LHCN-M2 (cell line): ENCODE measurements around the gene FDXR. TPM values are rescaled to one million over a fixed set of nuclear protein-coding genes. Genes with fewer than 3 reads are reported as not detected.

Experiments
- DNase-seq: peaks from one replicate; pipeline ENCODE4 v3.0.0-alpha.2; 2012; ENCODE audit warnings: low read depth
- total RNA-seq: library from RNA; depleted of rRNA; stranded (reverse); fragments of >200 nt; gene quantifications from 2 replicates; pipeline ENCODE4 v1.2.3, GENCODE V29; 2014

FDXR gene
- total RNA-seq, 1 experiment from 2014 or later = 39.4 TPM

DNA sequence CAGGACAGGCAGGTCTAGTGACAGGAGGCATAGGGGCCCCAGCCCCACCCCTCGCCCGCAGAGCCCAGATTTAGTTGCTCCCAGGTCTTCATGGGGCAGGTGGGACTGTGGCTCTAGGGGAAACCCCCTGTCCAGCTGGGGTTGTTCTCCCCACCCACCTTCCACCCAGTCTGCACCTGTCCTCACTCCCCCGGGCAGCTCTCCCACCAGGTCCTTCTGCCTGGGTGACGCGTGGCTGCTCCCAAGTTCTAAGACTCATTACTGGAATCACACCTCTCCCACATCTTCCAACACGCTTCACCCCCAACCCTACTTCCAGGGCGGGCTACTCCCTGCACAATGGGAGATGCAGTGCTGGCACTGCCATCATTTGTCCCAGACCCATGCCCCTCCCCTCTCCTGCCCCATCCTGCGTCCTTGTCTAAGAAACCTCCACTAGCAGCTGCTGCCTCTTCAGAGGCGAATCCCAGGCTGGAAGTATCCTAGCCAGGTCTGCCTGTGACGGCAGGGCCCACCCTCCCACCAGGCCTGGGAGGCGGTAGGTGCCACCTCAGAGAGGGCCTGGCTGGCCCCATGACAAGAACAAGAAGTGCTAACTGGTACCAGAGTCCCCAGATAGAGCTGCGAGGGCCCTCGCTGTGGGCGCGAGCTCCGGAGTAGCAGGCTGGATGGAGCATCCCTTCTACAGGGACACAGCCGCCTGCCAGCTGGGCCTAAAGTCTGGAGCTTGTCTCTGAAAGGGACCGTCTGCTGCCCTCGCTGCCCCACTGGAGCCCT lies 35.9 kb downstream of the FDXR start:
- DNase-seq = no peak

DNA sequence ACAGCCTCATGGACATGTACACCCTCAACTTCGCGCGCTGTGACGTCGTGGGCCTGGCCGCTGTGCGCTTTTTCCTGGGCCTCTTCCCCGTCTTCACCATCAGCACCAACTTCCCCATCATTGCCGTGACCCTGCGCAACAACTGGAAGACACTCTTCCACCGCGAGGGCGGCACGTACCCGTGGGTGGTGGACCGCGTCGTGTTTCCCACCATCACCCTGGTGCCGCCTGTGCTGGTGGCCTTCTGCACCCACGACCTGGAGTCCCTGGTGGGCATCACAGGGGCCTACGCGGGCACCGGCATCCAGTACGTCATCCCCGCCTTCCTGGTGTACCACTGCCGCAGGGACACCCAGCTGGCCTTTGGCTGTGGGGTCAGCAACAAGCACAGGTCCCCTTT lies 36.6 kb downstream of the FDXR start:
- no peak for DNase-seq

DNA sequence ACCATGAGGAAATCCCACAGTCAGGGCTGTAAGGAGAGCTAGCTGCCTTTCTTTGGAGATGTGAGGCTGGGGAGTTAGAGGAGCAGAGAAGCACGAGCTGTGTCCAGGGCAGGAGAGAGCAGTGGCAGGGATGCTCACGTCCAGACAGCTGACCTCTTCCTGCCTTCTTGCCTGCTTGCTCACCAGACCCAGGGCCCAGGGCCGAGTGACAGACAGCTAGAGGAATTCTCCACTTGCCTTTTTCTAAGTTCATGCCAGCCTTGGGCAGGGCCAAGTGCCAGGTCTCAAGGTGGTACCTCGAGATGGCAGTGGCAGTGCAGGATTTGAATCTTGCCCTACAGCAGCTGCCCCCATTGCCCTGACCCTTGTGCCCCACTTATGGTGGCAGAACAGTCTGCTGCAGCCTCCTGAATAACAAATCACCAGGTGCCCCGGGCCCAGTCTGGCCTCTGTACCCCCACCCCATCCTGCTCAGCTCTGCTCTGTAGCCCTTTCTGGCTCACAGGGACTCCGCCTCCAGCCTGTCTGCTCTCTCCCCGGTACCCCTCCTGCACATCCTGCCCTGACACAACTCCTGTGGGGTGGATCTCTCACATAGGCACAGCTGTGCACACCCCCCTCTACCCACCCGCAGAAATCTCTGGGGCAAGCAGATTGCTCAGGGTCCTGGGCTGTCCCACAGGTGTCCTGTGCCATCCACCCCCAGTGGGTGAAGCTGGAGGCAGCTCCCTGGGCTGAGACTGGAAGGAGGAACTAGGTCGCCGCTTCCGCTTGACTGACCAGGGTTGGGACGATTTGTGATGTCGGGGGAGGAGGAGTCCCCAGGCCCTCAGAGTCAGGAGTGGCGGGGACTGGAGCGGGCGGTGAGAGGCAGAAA lies 39.1 kb downstream of the FDXR start:
- DNase-seq = peak; percentile 58

DNA sequence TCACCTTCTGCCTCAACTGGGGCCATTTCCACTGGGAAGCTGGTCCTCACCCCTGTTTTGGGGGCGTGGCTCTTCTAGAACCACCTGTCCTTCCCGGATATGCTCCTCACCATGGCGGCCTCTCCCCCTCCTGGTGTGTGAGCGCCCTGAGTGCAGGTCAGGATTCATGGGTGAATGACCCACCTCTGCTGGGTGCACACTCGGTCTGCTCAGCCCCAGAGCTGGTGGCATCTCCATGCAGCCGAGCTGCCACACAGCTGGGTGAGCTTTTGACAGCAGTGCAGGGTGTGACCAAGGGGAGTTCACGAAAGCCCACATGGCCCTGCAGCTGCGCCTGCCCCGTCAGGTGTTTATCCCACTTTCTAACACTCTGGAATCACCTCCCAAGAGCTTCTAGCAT lies 40.4 kb downstream of the FDXR start:
- DNase-seq = no peak

DNA sequence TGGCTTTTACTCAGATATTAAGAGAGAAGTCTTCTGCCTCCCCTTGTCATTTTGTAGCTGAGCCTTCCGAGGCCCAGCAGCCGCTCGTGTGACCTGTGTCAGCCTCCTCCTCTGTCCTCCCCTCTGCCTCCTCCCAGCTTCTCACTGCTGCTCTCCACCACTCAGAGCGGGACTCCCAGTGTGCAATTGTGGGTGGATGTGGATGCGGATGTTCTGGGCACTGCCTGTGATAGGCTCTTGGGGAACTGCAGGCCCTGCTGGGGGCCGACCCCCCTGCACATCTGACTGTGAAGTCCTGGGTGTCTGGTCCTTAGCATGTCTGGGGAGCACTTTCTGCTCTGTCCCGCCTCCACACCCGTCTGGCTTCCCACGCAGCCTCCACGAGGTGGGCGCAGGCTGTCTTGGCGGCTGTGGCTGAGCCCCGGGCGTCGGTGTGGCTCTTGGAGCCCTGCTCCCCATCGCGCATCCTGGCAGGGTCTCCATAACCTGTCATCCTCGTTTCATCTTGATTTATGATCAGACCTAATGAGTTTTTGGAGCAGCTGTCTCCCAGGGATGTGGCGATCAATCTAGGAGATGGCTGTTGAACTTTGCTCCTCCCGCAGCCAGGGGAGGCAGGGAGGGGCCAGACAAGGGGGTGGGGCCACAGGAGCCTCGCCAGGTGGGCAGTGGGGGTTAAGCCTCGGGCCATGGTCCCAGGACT lies 41.2 kb downstream of the FDXR start:
- DNase-seq = no peak

DNA sequence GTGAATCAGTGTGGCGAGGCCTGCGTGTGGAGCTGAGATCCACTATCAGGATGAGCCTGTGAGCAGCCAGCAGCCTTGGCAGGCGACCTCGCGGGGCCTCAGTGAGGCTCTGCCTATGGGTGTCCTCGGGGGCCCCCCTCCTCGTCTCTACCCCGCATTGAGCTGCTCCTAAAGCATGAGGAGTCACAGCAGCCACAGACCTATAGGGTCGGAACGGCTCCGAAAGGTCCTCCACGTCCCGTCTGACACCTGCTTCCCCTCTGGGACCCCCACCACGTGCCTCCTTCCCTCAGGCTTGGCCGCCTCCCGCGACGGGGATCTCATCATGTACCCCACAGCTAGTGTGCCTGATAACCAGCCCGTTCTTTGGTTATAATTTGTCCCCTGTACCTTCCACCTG lies 41.9 kb downstream of the FDXR start:
- DNase-seq = no peak

DNA sequence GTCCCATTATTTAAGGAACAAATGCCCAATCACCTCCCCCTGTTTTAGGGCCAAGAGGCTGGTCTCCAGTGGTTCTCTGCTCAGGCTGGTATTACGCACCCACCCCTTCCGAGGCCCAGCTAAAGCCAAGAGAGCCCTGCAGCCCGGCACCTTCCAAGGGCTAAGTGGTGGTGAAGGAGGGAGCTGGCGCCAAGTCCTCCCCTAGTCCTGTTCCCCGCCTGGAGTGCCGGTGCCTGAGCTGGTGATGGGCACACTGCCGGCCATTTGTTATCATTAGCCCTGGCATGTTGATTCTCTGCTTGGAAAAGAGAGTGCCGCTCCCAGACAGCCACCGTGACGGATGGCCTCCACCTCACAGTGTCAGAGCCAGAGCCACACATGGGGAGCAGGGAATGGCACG lies 45.0 kb downstream of the FDXR start:
- no peak for DNase-seq

DNA sequence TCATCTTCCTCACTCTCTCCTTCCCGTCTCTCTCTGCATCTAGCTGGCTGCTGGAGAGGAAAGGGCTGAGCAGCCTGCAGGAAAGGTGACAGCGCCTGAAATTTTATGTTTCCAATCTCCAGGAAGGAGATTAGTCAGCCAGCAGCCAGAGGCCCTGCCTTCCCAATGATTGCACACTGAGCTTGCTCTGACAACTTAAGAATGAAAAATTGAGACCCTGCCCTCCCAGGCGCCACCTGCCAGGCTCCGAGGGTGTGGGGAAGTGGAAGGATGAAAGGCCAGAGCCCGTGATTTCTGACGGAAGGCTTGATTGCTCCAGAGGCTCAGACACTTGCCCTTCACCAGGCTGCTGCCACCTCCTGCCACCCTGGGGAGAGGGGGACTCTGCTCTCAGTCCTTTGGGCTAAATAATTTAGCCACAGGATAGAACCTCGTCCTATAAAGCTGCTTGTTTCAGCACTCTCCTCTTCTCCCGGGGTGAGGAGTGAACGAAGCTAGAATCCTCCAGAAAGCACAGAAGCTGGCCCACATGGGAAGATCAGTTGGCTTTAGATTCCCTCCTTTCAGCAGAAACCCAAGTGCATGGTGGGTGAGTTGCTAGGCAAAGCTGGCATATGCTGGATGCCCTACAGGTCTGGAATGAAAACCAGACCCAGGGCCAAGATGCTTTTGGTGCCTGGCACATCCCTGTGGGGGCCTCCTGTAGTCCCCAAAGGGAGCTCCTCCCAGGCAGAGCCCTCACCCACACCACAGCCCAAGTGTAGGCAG lies 46.7 kb downstream of the FDXR start:
- no peak for DNase-seq

DNA sequence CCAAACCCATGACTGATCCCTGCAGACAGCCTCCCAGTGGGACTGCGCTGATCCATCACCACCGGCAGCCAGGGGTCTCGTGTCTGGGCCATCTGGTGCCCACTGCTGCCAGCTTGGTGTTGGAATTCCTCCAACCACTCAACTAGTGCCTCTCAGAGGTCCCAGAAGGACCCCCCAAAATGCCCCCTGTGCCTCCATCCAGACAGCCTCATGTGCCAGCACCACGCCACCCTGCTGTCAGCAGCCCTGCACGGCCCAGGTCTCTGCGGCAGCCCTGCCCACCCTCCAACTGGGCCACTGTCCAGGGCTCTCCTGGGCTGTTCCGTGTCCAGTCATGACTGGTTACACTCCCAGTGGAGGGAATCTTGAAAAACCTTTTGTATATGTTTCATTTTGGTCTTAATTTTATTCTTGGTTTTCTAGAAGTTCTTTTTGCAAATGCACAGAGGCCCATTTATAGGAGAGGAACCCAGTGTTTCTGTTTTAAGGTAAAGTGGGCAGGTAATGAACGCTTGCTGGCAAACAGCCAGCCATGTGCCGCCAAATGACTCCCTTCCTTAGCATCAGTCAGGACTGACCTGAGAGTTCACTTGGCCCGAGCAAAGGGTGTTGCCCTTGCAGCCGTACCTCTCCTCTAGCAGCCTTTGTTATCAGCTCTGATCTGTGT lies 47.7 kb downstream of the FDXR start:
- no peak for DNase-seq

DNA sequence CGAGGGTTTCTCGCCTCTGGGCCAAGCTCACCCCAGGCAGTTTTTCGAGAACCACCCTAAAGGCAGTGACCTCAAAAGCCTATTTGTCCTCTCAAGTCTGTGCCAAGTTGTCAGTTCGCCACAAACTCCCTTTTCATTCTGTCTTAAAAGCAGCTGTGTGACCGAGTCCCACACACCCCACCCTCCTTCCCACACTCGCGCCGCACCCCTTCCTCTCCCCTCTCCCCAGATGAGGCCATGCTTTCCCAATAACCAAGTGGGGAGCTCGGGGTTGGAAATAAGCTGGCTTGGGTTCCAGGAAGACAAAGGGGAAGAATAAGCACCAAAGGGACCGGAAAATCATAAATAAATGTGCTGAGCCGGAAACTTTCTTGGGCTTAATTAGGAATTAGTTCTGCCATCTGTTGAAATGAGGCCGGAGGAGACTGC lies 49.8 kb downstream of the FDXR start:
- no peak for DNase-seq

DNA sequence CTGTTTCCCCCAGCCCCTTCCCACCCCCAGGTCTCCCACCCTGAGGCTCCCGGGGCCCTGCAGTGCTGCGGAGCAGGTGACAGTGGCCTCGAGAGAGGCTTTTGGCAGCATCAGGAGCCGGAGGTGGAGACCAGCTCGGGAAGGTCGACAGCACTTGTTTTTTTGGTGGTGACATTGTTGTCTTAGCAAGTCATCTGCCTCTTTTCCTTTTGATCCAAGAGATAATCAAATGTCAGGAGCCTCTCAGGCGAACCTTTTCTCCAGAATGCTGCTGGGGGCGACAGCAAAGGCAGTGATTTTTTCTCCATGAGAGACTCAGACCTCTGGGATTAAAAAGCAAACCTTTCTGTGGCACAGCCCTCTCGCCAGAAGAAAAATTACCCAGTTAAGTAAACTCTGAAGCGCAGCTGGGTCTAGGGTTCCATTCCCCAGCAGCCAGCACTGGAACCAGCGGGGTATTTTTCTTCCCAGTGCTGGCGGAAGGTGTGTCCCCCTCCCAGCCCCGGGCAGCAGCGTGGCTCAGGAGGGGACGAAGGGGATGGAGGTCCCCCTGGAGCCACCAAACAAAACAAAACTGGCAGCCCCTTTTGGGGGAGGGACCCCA lies 50.4 kb downstream of the FDXR start:
- DNase-seq = no peak

DNA sequence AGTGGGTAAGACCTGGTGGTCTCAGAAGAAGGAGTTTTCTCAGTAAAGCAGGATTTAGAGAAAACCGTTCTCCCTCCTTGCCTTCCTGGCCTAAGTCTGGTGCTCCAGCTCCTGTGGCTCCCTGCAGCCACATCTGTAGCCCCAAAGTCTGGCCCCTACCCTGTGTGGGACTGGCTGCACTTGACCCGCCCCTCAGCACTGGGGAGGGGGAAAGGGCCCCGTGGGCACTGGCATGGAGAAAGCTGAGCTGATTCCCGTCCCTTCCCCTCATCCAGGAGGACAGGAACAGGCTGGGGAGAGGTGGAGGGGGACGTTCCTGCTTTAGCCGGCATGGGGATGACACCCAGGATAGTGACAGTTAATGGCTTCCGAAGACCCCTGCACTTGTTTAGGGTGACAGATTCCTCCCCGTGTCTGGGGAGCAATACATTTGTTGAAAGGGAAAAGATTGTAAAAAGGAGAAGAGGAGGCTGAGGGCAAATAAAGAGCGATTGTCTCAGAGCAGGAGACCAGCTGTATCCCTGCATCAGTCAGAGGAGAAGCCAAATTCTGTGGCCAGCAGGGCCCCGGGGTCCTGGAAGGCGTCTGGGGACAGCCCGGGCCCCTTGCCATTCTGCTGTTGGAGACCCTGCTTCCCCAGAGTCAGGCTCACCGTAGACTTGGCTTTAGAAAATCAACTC lies 51.0 kb downstream of the FDXR start:
- DNase-seq = no peak

DNA sequence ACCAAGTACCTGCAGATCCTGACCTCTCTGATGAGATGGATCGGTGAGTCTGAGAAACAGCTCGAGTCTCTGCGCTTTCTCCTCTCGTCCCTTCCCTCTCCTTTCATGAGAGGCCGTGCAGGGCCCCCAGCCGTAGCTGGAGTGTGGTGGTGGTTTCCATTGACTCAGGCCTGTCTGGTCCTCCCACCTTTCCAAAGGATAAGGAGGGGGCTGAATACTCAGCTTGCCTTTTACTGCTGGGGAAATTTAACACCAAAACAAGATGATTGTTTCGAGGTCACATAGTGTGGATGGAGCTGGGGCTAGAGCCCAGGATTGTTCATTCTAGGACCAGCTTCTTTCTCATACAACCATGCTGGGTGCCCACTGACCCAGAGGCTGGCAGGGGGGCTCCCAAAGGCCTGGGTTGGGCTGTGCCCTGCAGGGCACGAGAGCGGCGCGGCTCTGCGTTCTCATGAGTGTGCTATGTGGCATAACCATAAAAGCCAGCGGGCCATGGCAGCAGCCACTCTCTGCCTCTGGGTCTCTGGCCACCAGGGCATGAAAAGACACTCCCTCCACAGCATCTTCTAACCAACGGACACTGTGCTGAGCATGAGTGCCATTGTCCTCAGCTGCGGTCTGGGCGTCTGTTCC lies 52.9 kb downstream of the FDXR start:
- no peak for DNase-seq

DNA sequence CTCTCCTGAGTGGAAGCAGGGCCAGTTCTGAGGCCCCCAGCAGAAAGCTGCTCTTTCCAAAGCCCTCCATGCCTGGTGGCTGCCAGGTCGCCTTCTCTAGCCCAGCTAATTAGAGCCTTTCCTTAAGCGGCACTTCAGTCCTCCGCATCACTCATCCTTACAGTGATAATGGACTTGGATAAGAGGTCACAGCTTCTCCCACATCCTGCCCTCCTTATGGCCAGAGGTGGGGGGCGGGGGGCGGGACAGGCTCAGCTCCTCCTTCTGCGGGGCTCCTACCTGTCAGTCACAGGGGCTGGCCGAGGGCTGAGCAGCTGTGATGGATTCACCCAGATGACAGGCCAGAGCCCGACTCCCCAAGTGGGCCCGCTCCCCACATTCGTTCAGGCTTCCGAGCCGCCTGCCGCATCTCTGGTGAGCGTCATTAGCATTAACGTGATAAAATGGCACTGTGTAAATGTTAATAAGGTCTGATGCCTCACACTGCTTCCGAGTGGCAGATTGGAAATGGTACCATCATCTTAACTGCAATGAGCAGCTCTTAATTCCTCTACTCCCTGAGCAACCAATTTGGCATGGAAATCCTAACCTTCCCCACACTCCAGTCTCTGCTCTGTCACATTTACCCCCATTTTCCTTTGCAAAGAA lies 54.4 kb downstream of the FDXR start:
- no peak for DNase-seq

DNA sequence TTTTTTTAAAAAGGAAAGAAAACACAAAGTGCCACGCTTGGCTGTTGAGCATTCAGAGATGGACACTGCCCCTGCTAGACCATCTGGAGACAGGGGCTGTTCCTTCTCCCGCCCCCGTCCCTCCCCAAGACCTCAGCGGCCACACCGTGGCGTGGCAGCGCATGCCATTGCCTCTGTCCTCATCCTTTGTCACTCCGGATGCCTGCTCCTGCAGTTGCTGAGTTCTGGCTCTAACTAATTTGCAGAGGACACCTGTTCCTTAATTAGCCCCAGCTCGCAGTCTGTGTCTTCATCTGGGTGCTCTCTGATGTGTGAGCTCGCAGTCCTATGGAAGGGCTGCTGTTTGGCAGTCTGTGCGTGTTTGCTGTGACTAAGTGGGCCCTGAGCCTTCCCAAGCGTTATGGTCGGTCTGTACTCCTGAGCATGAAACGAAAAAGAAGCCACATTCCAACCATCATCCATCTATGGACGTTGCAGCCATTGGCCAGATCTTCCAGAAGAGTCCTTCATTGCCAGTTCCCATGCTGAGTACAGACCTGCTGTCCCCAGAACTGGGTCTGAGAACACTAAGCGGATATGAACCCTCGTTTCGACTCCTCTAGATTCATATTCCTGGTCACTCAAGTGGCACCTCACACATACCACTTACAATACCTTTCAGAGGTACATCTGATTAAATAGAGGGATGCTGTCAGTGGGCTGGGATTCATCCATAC lies 55.7 kb downstream of the FDXR start:
- DNase-seq = no peak

DNA sequence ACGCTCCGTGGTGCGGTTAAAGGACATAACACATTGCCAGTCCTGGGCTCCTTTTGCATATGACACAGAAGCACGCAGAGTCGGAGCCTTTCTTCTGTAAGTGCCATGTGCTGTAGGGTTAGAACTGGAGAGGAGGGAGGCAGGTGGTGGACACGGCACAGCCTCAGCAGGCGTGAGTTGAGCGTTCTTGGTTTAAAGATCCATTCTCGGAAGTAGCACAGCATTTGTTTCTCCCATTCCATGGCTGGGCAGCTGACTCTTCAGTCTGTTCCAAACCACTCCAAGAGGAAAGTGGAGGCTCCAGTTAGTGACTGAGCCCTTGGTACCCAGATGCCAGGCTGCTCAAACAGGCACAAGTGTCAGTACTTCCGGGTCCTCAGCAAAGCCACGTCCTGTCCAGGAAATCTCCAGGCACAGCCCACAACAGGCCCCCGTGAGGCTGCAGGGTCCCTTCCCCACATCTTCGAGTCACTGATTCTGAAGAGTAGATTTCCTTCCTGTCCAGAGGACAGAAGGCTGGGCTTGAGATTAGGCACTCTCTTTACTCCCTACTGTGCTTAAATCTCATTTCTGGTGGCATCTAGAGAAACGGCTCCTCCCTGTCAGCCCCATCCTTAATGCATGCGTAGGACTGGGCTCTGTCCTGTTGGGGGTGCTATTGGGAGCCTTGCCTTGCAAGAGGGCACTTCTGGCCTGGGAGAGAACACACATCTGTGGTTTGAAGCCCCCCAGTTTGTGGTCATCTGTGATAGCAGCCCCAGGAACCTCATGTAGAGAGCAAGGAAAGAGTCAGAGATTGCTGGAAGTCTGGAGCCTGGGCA lies 57.0 kb downstream of the FDXR start:
- DNase-seq = no peak

DNA sequence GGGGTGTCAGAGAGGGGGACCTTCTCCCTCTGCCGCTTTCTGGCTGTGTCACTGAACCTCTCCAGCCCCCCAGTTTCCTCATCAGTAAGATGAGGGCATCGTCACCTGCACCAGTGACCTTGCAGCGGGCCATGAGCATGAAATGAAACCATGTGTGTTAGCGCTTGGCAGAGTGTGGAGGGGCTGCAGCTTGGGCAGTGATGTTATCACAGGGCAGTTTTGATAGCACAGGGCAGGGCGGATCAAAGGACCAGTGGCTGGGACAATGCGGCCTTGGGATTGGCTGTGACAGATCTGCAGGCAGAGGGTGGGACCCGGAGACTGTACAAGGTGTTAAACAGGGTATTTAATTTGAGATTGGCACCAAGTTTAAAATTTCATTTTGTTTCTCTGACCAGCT lies 57.7 kb downstream of the FDXR start:
- DNase-seq = no peak
